ENCODE measurements around the gene TM4SF20.

DNA sequence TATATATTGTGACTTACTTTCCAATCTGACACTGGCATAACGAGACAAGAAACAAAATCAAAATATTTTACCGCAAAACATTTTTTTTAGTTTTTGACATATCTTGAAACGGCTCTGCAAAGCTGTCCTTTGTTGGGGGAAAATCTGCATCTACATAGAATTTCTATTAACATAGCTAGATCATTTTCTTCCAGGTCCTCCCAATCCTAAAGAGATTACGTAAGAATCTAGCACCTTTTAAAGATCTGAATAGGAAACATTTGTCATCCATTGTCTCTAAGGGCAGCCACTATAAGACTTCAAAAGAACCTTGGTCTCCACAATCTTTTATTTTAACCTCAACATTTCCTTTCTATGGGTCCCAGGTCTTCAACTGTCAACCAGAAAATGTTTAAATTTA lies 55.3 kb downstream of the TM4SF20 start:
- TF ChIP-seq, protein P1, sequence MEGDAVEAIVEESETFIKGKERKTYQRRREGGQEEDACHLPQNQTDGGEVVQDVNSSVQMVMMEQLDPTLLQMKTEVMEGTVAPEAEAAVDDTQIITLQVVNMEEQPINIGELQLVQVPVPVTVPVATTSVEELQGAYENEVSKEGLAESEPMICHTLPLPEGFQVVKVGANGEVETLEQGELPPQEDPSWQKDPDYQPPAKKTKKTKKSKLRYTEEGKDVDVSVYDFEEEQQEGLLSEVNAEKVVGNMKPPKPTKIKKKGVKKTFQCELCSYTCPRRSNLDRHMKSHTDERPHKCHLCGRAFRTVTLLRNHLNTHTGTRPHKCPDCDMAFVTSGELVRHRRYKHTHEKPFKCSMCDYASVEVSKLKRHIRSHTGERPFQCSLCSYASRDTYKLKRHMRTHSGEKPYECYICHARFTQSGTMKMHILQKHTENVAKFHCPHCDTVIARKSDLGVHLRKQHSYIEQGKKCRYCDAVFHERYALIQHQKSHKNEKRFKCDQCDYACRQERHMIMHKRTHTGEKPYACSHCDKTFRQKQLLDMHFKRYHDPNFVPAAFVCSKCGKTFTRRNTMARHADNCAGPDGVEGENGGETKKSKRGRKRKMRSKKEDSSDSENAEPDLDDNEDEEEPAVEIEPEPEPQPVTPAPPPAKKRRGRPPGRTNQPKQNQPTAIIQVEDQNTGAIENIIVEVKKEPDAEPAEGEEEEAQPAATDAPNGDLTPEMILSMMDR (IDR thresholded peaks at IDR 0.05), result no peak
- TF ChIP-seq POLR2AphosphoS5 (IDR thresholded peaks at IDR 0.05; ENCODE audit: insufficient read depth in 1 of 2, low read depth in 1 of 2), result no peak

Measured in vagina (tissue), 2 donors.